Retinal pigment epithelial cell (primary cell): Measurements from ENCODE around the gene CENPB.

Source experiments
- DNase-seq: peaks from one replicate; pipeline ENCODE4 v3.0.0-alpha.2; 2010; ENCODE audit warnings: low read depth
- H3K4me3 ChIP-seq: 2 replicates; pipeline ENCODE4 v1.5.1; 2011; ENCODE audit warnings: mild to moderate bottlenecking, low read length, control low read depth, moderate library complexity
- CTCF ChIP-seq: conservative IDR thresholded peaks from 2 replicates; pipeline ENCODE4 v1.5.1; 2011; ENCODE audit warnings: low read depth, low read length, control low read depth, inconsistent platforms

CENPB gene

GRCh38 chr20:3751675-3752385 lies 34.7 kb downstream of the CENPB start:
- peak overlapping the region; percentile 35 for H3K4me3 ChIP-seq
- DNase-seq, result no peak
- TF ChIP-seq CTCF, result no peak

DNA sequence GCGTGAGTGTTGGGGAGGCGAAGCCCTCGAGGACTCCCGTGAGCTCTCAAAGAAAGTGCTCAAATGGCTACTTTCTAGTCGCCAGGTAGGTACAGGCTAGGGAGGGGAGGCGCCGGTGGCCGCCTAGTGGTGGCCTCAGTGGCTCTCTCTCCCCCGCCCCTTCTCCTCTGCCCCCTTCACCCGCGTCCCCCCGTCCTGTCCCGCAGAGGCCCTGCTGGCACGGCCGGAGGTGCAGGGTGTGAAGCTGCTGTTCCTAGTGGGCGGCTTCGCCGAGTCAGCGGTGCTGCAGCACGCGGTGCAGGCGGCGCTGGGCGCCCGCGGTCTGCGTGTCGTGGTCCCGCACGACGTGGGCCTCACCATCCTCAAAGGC lies 35.2 kb downstream of the CENPB start:
- no peak overlapping the region for H3K4me3 ChIP-seq
- no peak for DNase-seq
- TF ChIP-seq CTCF, result peak; percentile 22

DNA sequence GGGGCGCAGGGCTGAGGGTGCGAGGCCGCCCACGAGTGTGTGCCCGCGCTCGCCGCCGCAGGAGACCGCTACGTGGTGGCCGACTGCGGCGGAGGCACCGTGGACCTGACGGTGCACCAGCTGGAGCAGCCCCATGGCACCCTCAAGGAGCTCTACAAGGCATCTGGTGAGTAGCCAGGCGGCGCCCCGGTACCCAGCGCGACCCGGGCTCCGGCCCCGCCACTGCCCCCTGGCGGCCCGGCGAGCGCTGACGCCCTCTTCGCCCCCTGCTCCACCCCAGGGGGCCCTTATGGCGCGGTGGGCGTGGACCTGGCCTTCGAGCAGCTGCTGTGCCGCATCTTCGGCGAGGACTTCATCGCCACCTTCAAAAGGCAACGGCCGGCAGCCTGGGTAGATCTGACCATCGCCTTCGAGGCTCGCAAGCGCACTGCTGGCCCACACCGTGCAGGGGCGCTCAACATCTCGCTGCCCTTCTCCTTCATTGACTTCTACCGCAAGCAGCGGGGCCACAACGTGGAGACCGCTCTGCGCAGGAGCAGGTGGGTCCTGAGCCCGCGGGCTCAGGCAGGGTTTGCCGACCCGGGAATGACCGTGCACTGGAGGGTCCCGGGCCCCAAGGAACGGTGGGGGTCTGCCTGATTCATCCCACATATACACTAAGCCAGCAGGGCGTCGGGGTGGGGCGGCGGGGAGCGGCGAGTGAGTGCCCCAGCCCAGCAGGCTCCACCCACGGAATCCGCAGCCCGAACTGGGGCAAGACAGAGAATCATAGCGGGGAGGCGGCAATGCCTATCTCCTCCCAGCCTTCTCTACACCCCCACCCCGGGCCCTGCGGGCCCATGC lies 36.6 kb downstream of the CENPB start:
- TF ChIP-seq CTCF, result peak; percentile 73
- DNase-seq, result no peak

GRCh38 chr20:3749087-3749688 lies 37.4 kb downstream of the CENPB start:
- H3K4me3 ChIP-seq, result no peak overlapping the region
- no peak for TF ChIP-seq CTCF
- no peak for DNase-seq

More for the DNA sequence above, 36.6 kb downstream of the CENPB start:
- H3K4me3 ChIP-seq, result peak overlapping the region; percentile 26

GRCh38 chr20:3748073-3748472 lies 38.5 kb downstream of the CENPB start:
- TF ChIP-seq CTCF, result no peak
- H3K4me3 ChIP-seq, result no peak overlapping the region

DNA sequence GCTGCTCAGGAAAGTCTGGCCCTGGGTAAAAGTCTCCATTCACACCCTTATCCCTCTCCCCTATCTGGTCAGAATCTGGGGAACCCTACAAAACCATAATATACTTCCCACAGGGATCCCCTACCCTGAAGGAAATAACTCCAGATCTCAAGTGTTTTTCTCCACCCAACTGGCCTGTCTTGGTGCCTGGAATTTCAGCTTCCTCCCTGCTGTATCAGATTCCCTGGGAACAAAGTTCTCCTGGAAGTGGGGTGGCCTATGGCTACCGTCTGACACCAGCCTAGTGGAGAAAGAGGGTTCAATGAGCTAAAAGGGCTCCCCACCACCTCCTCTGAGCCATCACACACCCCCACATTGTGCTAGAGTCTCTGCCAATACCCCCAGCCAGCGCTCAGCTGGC lies 39.1 kb downstream of the CENPB start:
- no peak for DNase-seq
- no peak for TF ChIP-seq CTCF

More at GRCh38 chr20:3748073-3748472, 38.5 kb downstream of the CENPB start:
- DNase-seq, result no peak

More for the DNA sequence above, 39.1 kb downstream of the CENPB start:
- H3K4me3 ChIP-seq, result no peak overlapping the region
